Uterus (tissue), 4 donors: Measurements from ENCODE around the gene TRIM46. TPM values are rescaled to one million over a fixed set of nuclear protein-coding genes. Genes with fewer than 3 reads are reported as not detected.
"Not testable (repeated sequence)": the region's sequence is repeated elsewhere in the genome, so short reads cannot be mapped to it uniquely, and the experiment has no call there.

Experiments used
- DNase-seq, 2 donors: peaks; one replicate each; pipeline ENCODE4 v3.0.0-alpha.2; 2019 to 2020
- H3K27ac ChIP-seq, 2 donors: fragments of 200-600 bp; sonication (generic); 1 replicate in 1 of 2; 2 replicates in 1 of 2; pipeline ENCODE4 v1.5.1; 2016 to 2018
- H3K27me3 ChIP-seq, 2 donors: fragments of 200-600 bp; sonication (generic); one replicate each; pipeline ENCODE4 v1.5.1; 2018 to 2019; ENCODE audit warnings: control low read depth in 1 of 2
- H3K36me3 ChIP-seq, 2 donors: fragments of 200-600 bp; sonication (generic); one replicate each; pipeline ENCODE4 v1.5.1; 2019; ENCODE audit warnings: control low read depth in 1 of 2
- H3K4me1 ChIP-seq, 2 donors: fragments of 200-600 bp; sonication (generic); one replicate each; pipeline ENCODE4 v1.5.1; 2018 to 2019; ENCODE audit warnings: control low read depth in 1 of 2
- H3K4me3 ChIP-seq, 2 donors: fragments of 200-600 bp; sonication (generic); 1 replicate in 1 of 2; 2 replicates in 1 of 2; pipeline ENCODE4 v1.5.1; 2018 to 2019; ENCODE audit warnings: mild to moderate bottlenecking in 1 of 2
- H3K9me3 ChIP-seq, 2 donors: fragments of 200-600 bp; sonication (generic); one replicate each; pipeline ENCODE4 v1.5.1; 2019; ENCODE audit warnings: control low read depth in 1 of 2
- CTCF ChIP-seq, 4 experiments: fragments of 200-600 bp in 2 of 4; fragments of 450-650 bp in 2 of 4; sonication (generic) in 2 of 4; IDR thresholded peaks; one replicate each; pipeline ENCODE4 v1.5.1; 2016 to 2019; ENCODE audit warnings: antibody characterized with exemption in 4 of 4, mild to moderate bottlenecking in 2 of 4, moderate library complexity in 1 of 4
- POLR2A ChIP-seq, 2 donors: fragments of 450-650 bp; IDR thresholded peaks; one replicate each; pipeline ENCODE4 v1.6.1; 2016; ENCODE audit warnings: antibody characterized with exemption in 2 of 2, mild to moderate bottlenecking in 1 of 2, moderate library complexity in 1 of 2
- intact Hi-C: fragments of 100-400 bp; cut with DNase I; formaldehyde crosslinking; loops from one replicate; pipeline ENCODE4 v1.15.1; 2023; ENCODE audit warnings: low total_unique reads
- total RNA-seq, 4 donors: library from RNA; depleted of rRNA in 3 of 4; stranded (reverse); fragments of >200 nt in 3 of 4; gene quantifications; one replicate each; pipeline versions ENCODE4 v1.1.0 to v1.2.4, GENCODE V29; 2014 to 2023
- donor health status: DM: yes; HTN: yes; CAD: no.

Gene TRIM46
- total RNA-seq, 4 donors from 2014 or later = 0.26 to 4.6 (median 2.5) TPM

DNA sequence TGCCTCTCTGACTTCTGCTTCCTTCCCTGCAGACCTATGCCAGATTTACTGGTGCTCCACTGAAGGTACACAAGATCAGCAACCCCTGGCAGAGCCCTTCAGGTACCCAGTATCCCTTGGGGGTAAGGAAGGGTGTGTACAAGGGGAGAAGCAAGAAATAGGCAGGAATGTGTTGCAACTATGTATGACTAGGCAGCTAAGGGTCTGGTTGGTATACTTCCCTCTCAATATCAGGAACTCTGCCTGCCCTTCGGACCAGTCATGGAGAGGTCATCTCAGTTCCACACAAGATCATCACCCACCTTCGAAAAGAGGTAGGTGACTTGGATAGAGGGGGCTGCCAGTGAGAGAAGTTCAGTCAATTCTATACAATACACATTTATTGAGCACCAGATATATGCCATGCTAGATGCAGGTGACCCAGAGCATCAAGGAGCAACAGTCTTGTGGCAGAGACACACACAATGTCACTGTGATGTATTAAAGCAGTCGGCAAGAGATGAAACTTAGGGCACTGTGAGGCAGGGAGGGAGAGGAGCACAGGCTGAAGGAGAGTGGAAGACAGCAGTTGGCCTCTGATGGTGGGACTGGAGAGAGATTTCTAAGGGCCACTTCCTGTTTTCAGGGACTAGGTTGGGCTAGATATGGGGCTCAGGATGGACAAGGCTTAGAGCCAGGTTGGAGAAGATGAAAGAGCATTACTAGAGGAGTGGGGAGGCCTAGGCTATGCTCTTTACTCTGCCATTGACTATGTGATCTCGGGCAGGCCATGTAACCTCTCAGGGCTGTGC, 36.9 kb downstream of the TRIM46 start:
- TF ChIP-seq CTCF (IDR thresholded peaks at IDR 0.05) (no peak), POLR2A (IDR thresholded peaks at IDR 0.05) (no peak)
- no peaks in the 10 kb centered on the region for H3K27me3 ChIP-seq
- no peaks in the 10 kb centered on the region for H3K4me1 ChIP-seq
- peak overlapping the region in 1 of 2 donors; percentile 27 for H3K27ac ChIP-seq
- intact Hi-C loops = no loop called here
- H3K4me3 ChIP-seq = no peak overlapping the region
- H3K36me3 ChIP-seq = no peaks in the 10 kb centered on the region
- DNase-seq = no peak
- no peaks in the 10 kb centered on the region for H3K9me3 ChIP-seq

DNA sequence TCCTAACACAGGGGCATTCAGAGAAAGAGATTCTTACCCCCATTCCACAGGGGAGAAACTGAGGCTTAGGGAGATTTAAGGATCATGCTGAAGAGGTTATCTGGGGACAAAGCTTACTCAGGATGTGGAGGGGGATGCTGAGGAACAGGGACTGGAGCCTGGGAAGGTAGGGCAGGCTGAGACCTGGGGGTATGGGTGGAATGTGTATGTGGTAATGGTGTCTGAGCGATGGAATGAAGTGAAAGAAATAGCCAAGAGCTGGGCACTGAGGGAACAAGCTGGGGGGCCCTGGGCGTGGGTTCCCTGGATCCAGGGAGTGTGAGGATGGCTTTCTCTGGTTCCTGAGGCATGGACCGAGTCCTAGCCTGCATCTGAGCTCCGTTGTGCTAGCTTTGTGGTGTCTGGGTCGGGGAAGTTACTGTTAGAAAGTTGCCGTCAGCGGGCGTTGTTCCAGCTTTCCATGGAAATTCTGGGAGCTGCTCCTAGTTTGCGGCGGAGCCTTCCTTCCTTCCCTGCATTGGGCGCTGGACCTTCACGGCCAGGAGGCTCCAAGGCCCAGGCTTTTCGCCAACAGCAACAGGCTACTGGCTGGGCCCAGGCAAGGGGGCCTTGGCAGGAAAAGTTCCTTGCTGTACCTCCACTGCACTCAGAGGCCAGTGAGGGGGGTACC, 37.9 kb downstream of the TRIM46 start:
- intact Hi-C loops, DNase-seq, H3K9me3 ChIP-seq, H3K27me3 ChIP-seq, H3K36me3 ChIP-seq, H3K4me1 ChIP-seq, H3K4me3 ChIP-seq: not testable (repeated sequence)
- H3K27ac ChIP-seq = peak overlapping the region in 1 of 2 donors; percentile 27

- DNase-seq, H3K4me3 ChIP-seq, H3K36me3 ChIP-seq, H3K27me3 ChIP-seq, H3K9me3 ChIP-seq, H3K4me1 ChIP-seq, H3K27ac ChIP-seq, intact Hi-C loops: not testable (repeated sequence)
Observed at GRCh38 chr1:155212051-155212440, 38.4 kb downstream of the TRIM46 start.

GRCh38 chr1:155214702-155215101, 41.1 kb downstream of the TRIM46 start:
- H3K27me3 ChIP-seq, DNase-seq, H3K4me3 ChIP-seq, H3K4me1 ChIP-seq, H3K36me3 ChIP-seq, H3K9me3 ChIP-seq, H3K27ac ChIP-seq, intact Hi-C loops: not testable (repeated sequence)

DNA sequence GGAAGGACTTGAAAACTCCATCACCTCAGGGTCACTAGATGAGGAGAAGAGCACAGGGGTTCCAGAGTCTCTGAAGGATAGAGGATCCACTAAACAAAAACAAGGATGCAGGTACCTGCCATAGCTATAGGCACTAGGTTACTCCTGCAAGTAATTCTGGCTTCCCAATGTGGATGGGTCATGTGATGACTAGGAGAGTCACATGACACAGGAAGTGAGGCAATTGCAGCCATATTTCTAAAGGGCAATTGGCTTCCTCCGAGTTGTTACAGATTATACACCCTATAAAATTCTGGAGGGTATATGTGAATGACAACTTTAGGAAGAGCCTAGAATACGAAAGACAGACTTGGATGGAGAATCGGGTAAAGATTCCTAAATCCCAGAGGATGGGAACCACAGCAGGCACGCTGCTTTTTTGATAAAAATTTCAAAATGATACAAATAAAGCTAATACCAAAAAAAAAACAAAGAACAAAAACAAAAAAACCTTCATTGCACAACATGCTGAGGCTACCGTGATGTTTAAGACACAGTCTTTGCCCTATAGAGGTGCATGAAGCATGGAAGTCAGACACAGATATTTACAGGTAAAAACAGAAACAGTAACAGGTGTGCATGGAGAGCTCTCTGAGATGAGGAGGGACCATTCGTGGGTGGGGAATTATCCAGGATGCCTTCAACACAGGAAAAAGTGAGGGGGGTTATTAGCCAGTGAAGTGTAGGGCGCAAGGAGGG, 45.4 kb downstream of the TRIM46 start:
- intact Hi-C loops = no loop called here
- Histone ChIP-seq H3K4me3 (peak overlapping the region in 1 of 2 donors; percentile 19), H3K27ac (peak overlapping the region; percentile 18 to 24), H3K4me1 (no peaks in the 10 kb centered on the region), H3K9me3 (no peaks in the 10 kb centered on the region), H3K36me3 (no peaks in the 10 kb centered on the region), H3K27me3 (no peaks in the 10 kb centered on the region)
- TF ChIP-seq CTCF (IDR thresholded peaks at IDR 0.05) = no peak
- no peak for TF ChIP-seq POLR2A (IDR thresholded peaks at IDR 0.05)
- peak; percentile 46 to 72 for DNase-seq

DNA sequence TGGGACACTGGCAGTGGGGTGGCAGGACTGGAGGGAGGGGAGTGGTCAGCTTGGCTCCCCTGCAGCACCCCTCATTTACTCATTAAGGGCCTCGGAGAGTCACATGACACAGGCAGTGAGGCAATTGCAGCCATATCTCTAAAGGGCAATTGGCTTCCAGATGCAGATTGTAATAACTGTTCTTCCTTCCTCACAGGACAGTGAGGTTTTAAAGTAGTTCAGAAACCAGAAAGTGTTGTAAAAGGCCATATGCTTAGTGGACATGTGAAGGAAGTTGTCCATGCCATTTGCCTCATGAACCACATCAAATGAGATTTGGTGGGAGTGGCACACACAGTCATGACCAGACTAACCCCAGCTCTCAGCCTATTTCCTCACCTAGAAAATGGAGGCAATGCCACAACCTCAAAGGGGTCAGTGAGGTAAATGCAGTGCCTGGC, 46.0 kb downstream of the TRIM46 start:
- H3K4me1 ChIP-seq = no peaks in the 10 kb centered on the region
- H3K36me3 ChIP-seq = no peaks in the 10 kb centered on the region
- no peak for TF ChIP-seq CTCF (IDR thresholded peaks at IDR 0.05)
- TF ChIP-seq POLR2A (IDR thresholded peaks at IDR 0.05) = no peak
- no peak for DNase-seq
- H3K9me3 ChIP-seq = no peaks in the 10 kb centered on the region
- H3K27ac ChIP-seq = peak overlapping the region; percentile 18 to 24
- H3K4me3 ChIP-seq = peak overlapping the region in 1 of 2 donors; percentile 19
- H3K27me3 ChIP-seq = no peaks in the 10 kb centered on the region
- intact Hi-C loops = no loop called here

- intact Hi-C loops, H3K4me1 ChIP-seq, H3K4me3 ChIP-seq, H3K9me3 ChIP-seq, H3K36me3 ChIP-seq, H3K27ac ChIP-seq, DNase-seq, H3K27me3 ChIP-seq: not testable (repeated sequence)
Observed at GRCh38 chr1:155220211-155220965, 46.7 kb downstream of the TRIM46 start.
